A673 (cell line): ENCODE data around the gene JAG1. TPM values are rescaled to one million over a fixed set of nuclear protein-coding genes. Genes with fewer than 3 reads are reported as not detected.

ENCODE experiments used
- BruUV-seq: library from RNA; stranded (reverse); fragments of 400-500 nt; replicated peaks from 2 replicates; lab custom pipeline; 2021; lab: Mats Ljungman, UMichigan
- CTCF ChIA-PET: fragments of 300-600 bp; sonication (Branson Sonifier 250); formaldehyde crosslinking; loops from one replicate; lab custom pipeline; 2022; ENCODE audit warnings: antibody characterized with exemption; lab: Charles Lee
- POLR2A ChIA-PET: fragments of 300-600 bp; sonication (Branson Sonifier 250); formaldehyde crosslinking; loops from one replicate; lab custom pipeline; 2022; ENCODE audit warnings: antibody characterized with exemption; ENCODE audit not compliant: low non-redundant PET; lab: Charles Lee
- DNase-seq: peaks from one replicate; pipeline ENCODE4 v3.0.0-alpha.2; 2015; ENCODE audit warnings: low spot score
- H3K27ac ChIP-seq: fragments of 200-600 bp; sonication (generic); 2 replicates; pipeline ENCODE4 v1.5.1; 2016; ENCODE audit warnings: mixed run types, low read depth, mild to moderate bottlenecking, mixed read lengths, antibody characterized with exemption, low read length; ENCODE audit not compliant: poor library complexity, severe bottlenecking
- H3K27me3 ChIP-seq: fragments of 200-600 bp; sonication (generic); replicated peaks from 2 replicates; pipeline ENCODE4 v1.6.1; 2017; ENCODE audit warnings: mixed run types, low read depth, mild to moderate bottlenecking, mixed read lengths, antibody characterized with exemption, low read length; ENCODE audit not compliant: insufficient read depth, poor library complexity
- H3K36me3 ChIP-seq: fragments of 200-600 bp; sonication (generic); 2 replicates; pipeline ENCODE4 v1.6.1; 2016; ENCODE audit warnings: mixed run types, mild to moderate bottlenecking, mixed read lengths, antibody characterized with exemption, low read length; ENCODE audit not compliant: insufficient read depth, poor library complexity, severe bottlenecking
- H3K4me1 ChIP-seq: fragments of 200-600 bp; sonication (generic); 2 replicates; pipeline ENCODE4 v1.6.1; 2017; ENCODE audit warnings: mixed run types, mild to moderate bottlenecking, mixed read lengths, antibody characterized with exemption, low read length; ENCODE audit not compliant: insufficient read depth, poor library complexity, severe bottlenecking
- H3K4me3 ChIP-seq: fragments of 200-600 bp; sonication (generic); 2 replicates; pipeline ENCODE4 v1.5.1; 2016; ENCODE audit warnings: low read depth, mixed run types, mild to moderate bottlenecking, mixed read lengths, low read length; ENCODE audit not compliant: poor library complexity, severe bottlenecking
- H3K9me3 ChIP-seq: fragments of 200-600 bp; sonication (generic); 2 replicates; pipeline ENCODE4 v1.6.1; 2016; ENCODE audit warnings: mixed run types, low read depth, mild to moderate bottlenecking, mixed read lengths, antibody characterized with exemption, low read length; ENCODE audit not compliant: poor library complexity, severe bottlenecking
- CTCF ChIP-seq: fragments of 300-800, 200-600 bp; sonication (generic); conservative IDR thresholded peaks from 2 replicates; pipeline ENCODE4 v1.5.1; 2017; ENCODE audit warnings: low read depth, mild to moderate bottlenecking, antibody characterized with exemption, low read length, moderate library complexity, mixed read lengths
- EZH2 ChIP-seq: fragments of 200-600 bp; sonication (generic); IDR thresholded peaks from 2 replicates; pipeline ENCODE4 v1.6.1; 2017; ENCODE audit warnings: borderline replicate concordance, low read depth, mild to moderate bottlenecking, mixed read lengths, antibody characterized with exemption, low read length; ENCODE audit not compliant: poor library complexity, severe bottlenecking
- intact Hi-C: fragments of 100-400 bp; cut with micrococcal nuclease; formaldehyde crosslinking; loops from one replicate; pipeline ENCODE4 v1.10.0; 2022; ENCODE audit not compliant: unreplicated experiment
- total RNA-seq: library from RNA; stranded (reverse); gene quantifications from 2 replicates; pipeline ENCODE4 v1.2.3, GENCODE V29; 2021

The JAG1 gene
- total RNA-seq, 1 experiment from 2014 or later: 57.5 TPM

- H3K36me3 ChIP-seq: no peaks in the 10 kb centered on the region
- no TSS peak for BruUV-seq
- H3K27ac ChIP-seq: no peak overlapping the region
- H3K27me3 ChIP-seq: peaks cover 8% of the 10 kb centered on the region
- peaks cover 58% of the 10 kb centered on the region for H3K4me1 ChIP-seq
- H3K4me3 ChIP-seq: no peak overlapping the region
- no peaks in the 10 kb centered on the region for H3K9me3 ChIP-seq
- ChIA-PET POLR2A (no interaction called here), CTCF (no interaction called here)
- TF ChIP-seq CTCF (no peak), EZH2 (no peak)
- intact Hi-C loops: no loop called here
- no peak for DNase-seq
Observed at GRCh38 chr20:10720565-10720964, 46.8 kb upstream of the JAG1 start.

- no peak for DNase-seq
- ChIA-PET POLR2A (no interaction called here), CTCF (interaction anchor here (0.5 kb wide), 1 partner anchor 53 kb away, joined by 3 read pairs; no protein-coding TSS in a partner anchor)
- H3K4me3 ChIP-seq: no peak overlapping the region
- H3K4me1 ChIP-seq: peaks cover 58% of the 10 kb centered on the region
- no peaks in the 10 kb centered on the region for H3K9me3 ChIP-seq
- intact Hi-C loops: no loop called here
- BruUV-seq: no TSS peak
- no peak overlapping the region for H3K27ac ChIP-seq
- H3K36me3 ChIP-seq: no peaks in the 10 kb centered on the region
- TF ChIP-seq EZH2 (no peak), CTCF (no peak)
- H3K27me3 ChIP-seq: peaks cover 8% of the 10 kb centered on the region
Observed at GRCh38 chr20:10719740-10720385, 46.1 kb upstream of the JAG1 start.

- Histone ChIP-seq H3K27ac (peak overlapping the region; percentile 25), H3K9me3 (no peaks in the 10 kb centered on the region), H3K4me1 (peaks cover 58% of the 10 kb centered on the region), H3K27me3 (peaks cover 8% of the 10 kb centered on the region), H3K36me3 (no peaks in the 10 kb centered on the region), H3K4me3 (no peak overlapping the region)
- DNase-seq: peak; percentile 82
- CTCF ChIA-PET: no interaction called here
- intact Hi-C loops: no loop called here
- POLR2A ChIA-PET: no interaction called here
- no TSS peak for BruUV-seq
- TF ChIP-seq CTCF: no peak
- TF ChIP-seq EZH2: no peak
Observed at GRCh38 chr20:10718661-10719060, 44.9 kb upstream of the JAG1 start.
